HG03439 (cell line): ENCODE data around the gene VIPR2.

Experiments used
- ATAC-seq: cut with Tn5 transposase; IDR thresholded peaks from one replicate; pipeline ENCODE4 v1.9.1; 2021; ENCODE audit warnings: mild to moderate bottlenecking, moderate library complexity; ENCODE audit not compliant: unreplicated experiment

The VIPR2 gene

DNA sequence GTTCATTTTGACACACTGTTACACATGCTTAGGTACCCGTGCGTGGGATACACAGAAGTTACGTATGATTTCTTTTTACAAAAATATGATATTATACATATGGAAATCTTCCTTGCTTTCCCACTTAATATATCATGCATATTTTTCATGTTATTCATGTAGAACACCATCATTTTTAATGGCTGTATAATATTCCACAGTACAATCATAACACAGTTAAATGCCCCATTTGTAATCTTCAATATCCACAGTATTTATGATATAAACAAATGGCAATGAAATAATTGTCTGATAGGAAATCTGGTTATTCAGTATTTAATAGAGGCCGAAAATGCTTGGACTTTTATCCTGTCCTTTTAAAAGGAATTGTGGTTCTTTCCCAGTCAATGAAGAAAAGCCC lies 23.2 kb downstream of the VIPR2 start:
- no peak for ATAC-seq

GRCh38 chr7:159121068-159121467 lies 23.6 kb downstream of the VIPR2 start:
- ATAC-seq: no peak

DNA sequence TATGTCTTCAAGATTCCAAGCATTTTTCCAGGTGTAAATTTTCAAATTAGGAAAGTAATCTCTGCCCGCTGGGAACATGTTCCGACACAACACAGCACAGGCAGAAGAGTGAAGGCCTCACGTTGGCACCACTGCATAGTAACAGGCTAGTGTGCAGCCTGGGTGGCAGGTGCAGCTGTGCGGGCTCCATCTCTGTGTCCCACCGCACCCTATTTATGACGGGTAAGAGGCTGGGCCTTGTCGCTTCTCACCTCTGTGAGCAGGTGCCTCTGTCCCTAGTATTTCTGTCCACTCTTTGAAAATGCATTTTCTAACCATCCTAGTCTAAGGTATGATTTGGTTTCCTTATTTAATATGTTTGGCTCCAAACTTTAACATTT lies 24.1 kb downstream of the VIPR2 start:
- no peak for ATAC-seq

DNA sequence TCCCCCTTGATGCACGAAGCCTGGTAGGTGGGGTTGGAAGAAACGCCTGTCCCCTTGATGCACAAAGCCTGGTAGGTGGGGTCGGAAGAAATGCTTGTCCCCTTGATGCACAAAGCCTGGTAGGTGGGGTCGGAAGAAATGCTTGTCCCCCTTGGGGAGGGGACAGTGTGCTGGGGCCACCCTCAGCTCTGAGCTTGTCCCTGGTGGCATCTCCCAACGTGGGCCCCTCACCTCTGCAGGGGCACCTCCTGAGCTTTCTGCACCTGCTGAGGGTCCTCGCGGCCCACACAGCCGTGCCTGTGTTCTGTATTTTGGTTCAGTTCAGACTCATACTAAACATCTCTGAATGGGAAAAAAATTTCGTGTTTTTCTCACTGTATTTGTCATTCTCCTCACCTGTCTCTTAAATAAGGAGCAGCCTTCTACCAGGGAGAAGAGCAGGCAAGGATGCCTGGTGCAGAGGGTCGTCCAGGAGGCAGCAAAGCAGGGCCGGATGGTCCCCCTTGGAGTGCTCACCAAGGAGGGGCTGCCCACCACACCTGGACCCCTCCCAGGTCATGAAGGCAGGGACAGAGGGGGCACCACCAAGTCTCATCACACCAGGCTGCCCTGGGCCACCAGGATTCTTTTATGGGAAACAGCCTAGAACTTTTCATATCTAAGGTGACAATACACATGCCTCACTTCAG lies 24.7 kb downstream of the VIPR2 start:
- no peak for ATAC-seq

DNA sequence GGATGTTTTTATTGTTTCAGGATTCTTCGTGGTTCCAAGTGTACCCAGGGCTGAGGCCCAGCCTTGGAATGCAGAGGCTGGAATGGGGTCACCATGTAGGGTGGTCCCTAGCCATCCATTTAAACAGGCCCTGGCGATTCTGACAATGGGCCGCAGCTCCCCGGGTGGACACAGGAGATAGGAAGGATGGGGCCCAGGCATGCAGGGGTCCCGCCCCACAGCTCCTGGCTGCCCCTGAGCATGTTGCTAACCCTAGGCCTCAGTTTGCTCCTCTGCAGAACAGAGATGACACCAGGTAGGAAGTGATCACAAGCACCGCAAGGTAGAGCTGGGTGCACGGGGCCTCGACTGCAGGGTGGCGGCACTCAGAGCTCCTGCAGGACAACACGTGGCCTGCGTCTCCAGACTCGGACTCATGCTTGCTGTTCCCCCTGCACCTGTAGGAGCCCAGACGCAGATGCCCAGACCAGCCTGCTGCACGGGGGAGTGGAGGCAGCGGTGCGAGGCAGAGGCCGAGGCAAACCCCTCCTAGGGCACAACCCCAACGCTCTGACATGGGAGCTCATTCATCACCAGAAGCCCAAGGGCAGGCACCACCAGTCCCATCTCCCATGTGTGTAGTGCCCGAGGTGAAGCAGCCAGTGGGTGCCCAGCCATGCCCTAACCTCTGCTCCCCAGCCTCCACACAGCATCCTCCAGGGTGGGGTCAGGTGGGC lies 25.5 kb downstream of the VIPR2 start:
- ATAC-seq: no peak

DNA sequence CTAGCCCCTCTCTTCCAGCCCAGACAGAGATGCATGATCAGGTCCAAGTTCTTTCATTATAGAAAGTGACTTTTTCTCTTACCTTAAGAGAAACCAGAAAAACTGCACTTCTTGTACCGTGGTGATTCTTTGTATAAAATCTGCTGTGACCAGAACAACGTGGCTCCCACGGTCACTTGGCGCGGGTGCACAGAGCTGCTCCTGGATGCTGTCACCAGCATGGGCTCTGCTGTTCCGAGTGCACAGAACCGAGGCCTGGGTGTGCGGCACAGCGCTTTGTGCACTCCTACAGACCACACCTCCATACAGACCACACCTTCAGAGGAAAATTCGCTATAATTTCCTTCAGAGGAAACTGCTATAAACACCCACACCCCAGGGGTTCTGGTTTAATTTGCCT lies 26.0 kb downstream of the VIPR2 start:
- ATAC-seq: no peak

- no peak for ATAC-seq
These were observed 26.5 kb downstream of the VIPR2 start for GRCh38 chr7:159118197-159118595.

- no peak for ATAC-seq
These were observed 27.1 kb downstream of the VIPR2 start for GRCh38 chr7:159117366-159118196.

DNA sequence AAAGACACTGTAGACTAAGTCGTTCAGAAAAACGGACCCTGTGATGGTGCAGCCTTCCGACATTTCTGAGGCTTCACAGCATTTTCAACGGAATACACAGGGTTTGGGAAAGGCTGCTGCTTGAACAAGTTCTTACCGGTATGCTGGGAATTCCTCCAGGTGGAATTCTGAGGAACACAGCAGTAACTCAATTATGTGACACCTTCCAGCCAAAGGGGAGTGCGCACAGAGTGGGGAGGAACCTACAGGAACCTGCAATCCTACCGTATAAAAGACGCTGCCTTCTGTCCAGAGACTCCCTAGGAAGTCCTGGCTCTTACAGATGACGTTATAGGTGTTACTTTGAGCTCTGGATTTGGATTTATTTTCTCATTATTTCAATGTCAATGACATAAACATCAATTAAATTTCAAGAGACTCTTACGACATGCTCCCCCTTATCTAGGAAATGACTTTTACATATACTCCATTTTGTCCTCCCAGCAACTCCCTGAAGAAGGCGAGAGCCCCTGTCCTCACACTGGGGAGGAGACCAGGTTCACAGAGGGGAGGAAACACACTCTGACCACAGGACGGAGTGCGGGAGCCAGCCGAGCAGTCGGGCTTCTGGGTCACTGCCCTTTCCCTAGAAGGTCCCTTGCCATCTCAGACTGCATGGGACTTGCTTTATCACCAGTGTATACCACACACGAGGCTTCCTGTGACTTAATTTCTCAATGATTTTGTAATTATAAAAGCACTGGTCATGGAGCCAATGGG lies 27.9 kb downstream of the VIPR2 start:
- no peak for ATAC-seq

- no peak for ATAC-seq
These were observed 28.8 kb downstream of the VIPR2 start for GRCh38 chr7:159115601-159116501.

DNA sequence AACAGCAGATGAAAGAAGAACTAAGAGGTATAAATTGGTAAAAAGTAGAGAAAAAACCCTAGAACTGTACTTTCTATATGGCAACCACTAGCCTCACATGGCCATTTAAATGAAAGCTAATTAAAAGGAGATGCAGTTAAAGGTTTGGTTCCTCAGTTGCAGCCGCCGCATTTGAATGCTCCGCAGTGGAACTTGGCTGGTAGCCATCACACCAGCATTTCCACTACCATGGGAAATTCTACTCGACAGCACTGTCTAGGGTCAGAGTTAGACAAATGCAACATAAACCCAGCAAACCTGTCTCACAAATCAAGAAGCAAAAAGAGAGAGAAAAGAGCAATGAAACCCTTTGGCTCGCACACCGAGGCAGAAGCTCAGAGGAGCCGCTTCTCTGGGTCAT lies 29.7 kb downstream of the VIPR2 start:
- no peak for ATAC-seq

DNA sequence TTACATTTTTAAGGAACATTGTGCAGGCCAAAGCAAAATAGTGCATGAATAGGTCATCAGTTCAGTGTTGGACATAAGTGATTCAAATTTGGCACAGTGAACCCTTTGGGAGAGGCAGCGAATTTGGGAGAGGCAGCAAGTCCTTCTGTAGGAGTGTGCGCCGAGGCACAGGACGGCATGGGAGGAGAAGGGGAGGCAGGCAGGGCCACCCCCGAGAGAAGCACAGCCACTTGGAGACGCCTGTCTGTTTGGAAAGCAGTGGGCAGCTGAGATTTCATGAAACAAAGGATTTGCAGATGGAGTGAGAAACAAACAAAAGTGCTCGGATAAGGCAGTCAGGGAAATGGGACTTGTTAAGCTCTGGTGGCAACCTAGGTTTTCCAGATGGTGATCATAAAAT lies 30.6 kb downstream of the VIPR2 start:
- no peak for ATAC-seq

DNA sequence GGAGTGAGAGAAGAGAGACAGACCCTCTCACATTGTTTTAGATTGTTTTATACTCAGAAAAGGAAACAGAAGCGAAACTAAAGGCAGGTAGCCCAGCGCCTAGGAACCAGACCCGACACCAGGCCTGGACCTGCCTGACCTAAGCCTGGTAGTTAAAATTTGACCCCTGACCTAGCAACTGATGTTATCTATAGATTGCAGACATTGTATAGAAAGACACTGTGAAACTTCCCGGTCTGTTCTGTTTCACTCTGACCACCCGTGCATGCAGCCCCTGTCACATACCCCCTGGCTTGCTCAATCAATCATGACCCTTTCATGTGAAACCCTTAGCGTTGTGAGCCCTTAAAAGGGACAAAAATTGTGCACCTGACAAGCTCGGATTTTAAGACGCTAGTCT lies 31.6 kb downstream of the VIPR2 start:
- ATAC-seq: no peak

- no peak for ATAC-seq
These were observed 32.3 kb downstream of the VIPR2 start for GRCh38 chr7:159112136-159113011.

DNA sequence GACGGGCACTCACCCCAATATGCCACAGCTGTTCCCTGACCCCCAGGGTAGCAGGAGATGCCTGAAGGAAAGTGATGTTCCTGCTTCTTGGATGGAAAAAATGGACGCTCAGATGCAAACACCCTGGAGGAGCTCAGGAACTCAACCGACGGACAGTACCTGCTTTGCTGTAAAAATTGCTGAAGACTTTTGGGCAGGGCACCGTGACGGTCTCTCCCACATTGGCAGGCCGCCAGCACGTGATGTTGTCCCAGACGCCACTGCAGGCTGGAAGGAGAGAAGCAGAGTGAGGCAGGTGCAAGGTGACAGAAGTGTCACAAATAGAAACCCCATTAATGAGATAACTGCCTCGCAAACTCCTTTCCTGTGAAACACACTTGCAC lies 35.0 kb downstream of the VIPR2 start:
- ATAC-seq: no peak

DNA sequence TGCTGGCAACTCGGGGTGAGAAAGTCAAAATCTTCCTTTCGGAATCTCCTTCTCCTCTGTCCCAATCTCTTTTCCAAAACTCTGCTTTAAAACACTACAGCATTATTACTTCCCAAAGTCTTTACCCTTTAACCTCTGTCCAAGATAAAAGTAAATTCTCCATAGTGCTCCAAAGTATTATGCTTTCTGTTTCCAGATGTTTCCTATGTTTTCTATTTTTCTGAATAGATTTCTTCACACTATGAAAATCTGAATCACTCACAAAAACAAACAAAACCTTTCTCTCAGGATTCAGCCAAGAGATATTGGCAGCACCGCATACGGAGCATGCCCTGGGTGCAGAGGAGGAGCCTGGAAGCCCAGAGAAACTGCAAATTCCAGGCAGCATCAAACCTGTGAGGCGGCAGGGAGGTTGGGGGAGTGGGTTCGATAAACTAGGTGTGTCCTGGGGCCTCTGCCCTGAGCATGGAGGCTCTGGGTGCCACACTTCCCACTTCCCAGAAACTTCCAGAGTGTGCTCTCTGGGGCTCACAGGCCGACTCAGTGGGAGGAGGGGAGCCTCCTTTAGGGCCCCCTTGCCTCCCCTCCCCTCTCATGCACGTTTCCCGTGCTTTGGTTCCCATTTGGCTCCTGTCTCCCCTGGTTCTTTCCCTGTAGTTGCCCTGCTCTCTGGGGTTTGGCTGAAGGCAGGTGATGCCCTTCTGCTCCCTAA lies 35.6 kb downstream of the VIPR2 start:
- ATAC-seq: no peak

- ATAC-seq: no peak
These were observed 36.2 kb downstream of the VIPR2 start for GRCh38 chr7:159108491-159108890.

DNA sequence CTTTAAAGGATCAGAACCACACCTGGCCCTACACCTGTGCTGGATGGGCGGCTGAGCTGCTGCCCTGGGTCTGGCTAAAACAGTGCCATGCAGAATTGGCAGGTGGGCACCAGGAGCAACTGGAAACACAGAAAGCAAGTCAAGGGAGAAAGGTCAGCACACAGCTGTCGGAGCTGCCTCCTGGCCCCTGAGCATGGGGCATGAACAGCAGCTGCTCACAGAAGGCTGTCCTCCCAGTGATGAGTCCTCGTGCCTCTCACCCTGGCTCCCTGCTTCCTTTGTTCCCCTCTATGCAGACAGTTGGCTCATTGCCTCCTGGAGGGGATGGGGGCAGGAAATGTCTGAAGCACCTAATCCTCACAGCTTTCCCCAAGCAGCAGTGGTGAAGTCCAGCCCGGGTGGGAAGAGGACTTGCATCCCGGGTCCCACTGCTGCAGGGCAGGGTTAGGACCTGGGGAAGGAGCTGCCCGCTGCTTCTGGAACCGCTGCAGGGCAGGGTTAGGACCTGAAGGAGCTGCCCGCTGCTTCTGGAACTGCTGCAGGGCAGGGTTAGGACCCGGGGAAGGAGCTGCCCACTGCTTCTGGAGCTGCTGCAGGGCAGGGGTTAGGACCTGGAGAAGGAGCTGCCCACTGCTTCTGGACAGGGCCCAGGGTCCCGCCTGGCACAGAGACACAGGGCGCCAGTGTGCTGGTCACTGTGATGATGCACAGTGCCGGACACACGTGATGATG lies 37.3 kb downstream of the VIPR2 start:
- ATAC-seq: no peak
